K562 (cell line): ENCODE results near the gene RGS9BP. TPM values are rescaled to one million over a fixed set of nuclear protein-coding genes. Genes with fewer than 3 reads are reported as not detected.

Source experiments
- ATAC-seq: fragments of 200-7000 bp; cut with Tn5 transposase; 3 replicates; pipeline ENCODE4 v1.9.1; 2020; ENCODE audit warnings: moderate library complexity
- BruUV-seq: library from RNA; stranded (reverse); fragments of 400-500 nt; replicated peaks from 2 replicates; lab custom pipeline; 2021; lab: Mats Ljungman, UMichigan
- CTCF ChIA-PET: fragments of 300-600 bp; formaldehyde crosslinking; extraction: SDS; loops from one replicate; lab custom pipeline; 2021; ENCODE audit warnings: low intra/inter-chr PET ratio; lab: Yijun Ruan, JAX
- POLR2A ChIA-PET: fragments of 300-600, 350-650 bp; sonication (Branson Sonifier 250); formaldehyde crosslinking; extraction: SDS; loops from one replicate; lab custom pipeline; 2021; ENCODE audit warnings: antibody characterized with exemption, inconsistent platforms; lab: Yijun Ruan, JAX
- DNase-seq, 4 experiments: peaks; one replicate each; pipeline versions ENCODE4 v3.0.0 to v3.0.0-alpha.2; 2011 to 2018; ENCODE audit warnings: low spot score in 3 of 4, mixed read lengths in 3 of 4; ENCODE audit errors: extremely low read depth in 1 of 4
- FAIRE-seq: peaks from 2 replicates; lab custom pipeline; 2011; peaks lifted over from hg19 to GRCh38; lab: Jason Lieb, UNC
- H2AFZ ChIP-seq: 2 replicates; pipeline ENCODE4 v1.6.0; 2011; ENCODE audit warnings: low read depth, low read length, control low read depth, inconsistent platforms
- H3K27ac ChIP-seq: fragments of 200-600 bp; 3 replicates; pipeline ENCODE4 v1.8.0; 2011; ENCODE audit warnings: low read depth, mild to moderate bottlenecking, control low read depth, inconsistent platforms, low read length, moderate library complexity, mixed read lengths; ENCODE audit errors: extremely low read depth
- H3K27me3 ChIP-seq, 2 experiments: fragments of 300-600 bp in 1 of 2; 2 replicates in 1 of 2; 3 replicates in 1 of 2; pipeline versions ENCODE4 v1.6.0 to v1.8.0; 2011; ENCODE audit warnings: inconsistent platforms in 2 of 2, low read length in 2 of 2, mild to moderate bottlenecking in 1 of 2, mixed read lengths in 1 of 2, moderate library complexity in 1 of 2; ENCODE audit not compliant: control insufficient read depth in 2 of 2, insufficient read depth in 2 of 2
- H3K36me3 ChIP-seq: fragments of 300-600 bp; 3 replicates; pipeline ENCODE4 v1.8.0; 2011; ENCODE audit warnings: mild to moderate bottlenecking, low read length, inconsistent platforms; ENCODE audit not compliant: control insufficient read depth, insufficient read depth
- H3K4me1 ChIP-seq, 2 experiments: fragments of 200-600 bp in 1 of 2; replicated peaks in 1 of 2; 2 replicates in 1 of 2; 3 replicates in 1 of 2; pipeline versions ENCODE4 v1.5.1 to v1.8.0; 2011; ENCODE audit warnings: inconsistent platforms in 2 of 2, low read length in 2 of 2, mild to moderate bottlenecking in 1 of 2, mixed read lengths in 1 of 2, moderate library complexity in 1 of 2; ENCODE audit not compliant: control insufficient read depth in 2 of 2, insufficient read depth in 2 of 2
- H3K4me2 ChIP-seq: 2 replicates; pipeline ENCODE4 v1.6.1; 2011; ENCODE audit warnings: low read length, control low read depth, inconsistent platforms, mixed read lengths; ENCODE audit not compliant: insufficient read depth
- H3K4me3 ChIP-seq: fragments of 200-600 bp; sonication (generic), shearing (Covaris generic); 2 replicates; pipeline ENCODE4 v1.5.1; 2016; ENCODE audit warnings: control low read depth, inconsistent platforms
- H3K79me2 ChIP-seq: fragments of 200-600 bp; 3 replicates; pipeline ENCODE4 v1.8.0; 2011; ENCODE audit warnings: low read length, inconsistent platforms; ENCODE audit not compliant: control insufficient read depth, insufficient read depth
- H3K9ac ChIP-seq, 2 experiments: 2 replicates each; pipeline versions ENCODE4 v1.6.0 to v1.6.1; 2011; ENCODE audit warnings: low read depth in 2 of 2, low read length in 2 of 2, control low read depth in 1 of 2, inconsistent platforms in 1 of 2, mild to moderate bottlenecking in 1 of 2, mixed read lengths in 1 of 2; ENCODE audit not compliant: insufficient read depth in 1 of 2
- H3K9me1 ChIP-seq: one replicate; pipeline ENCODE4 v1.6.0; 2011; ENCODE audit warnings: inconsistent platforms, mild to moderate bottlenecking, low read length, moderate library complexity; ENCODE audit not compliant: control insufficient read depth, insufficient read depth
- H3K9me3 ChIP-seq: replicated peaks from 2 replicates; pipeline ENCODE4 v1.5.1; 2011; ENCODE audit warnings: low read depth, low read length, inconsistent platforms; ENCODE audit not compliant: control insufficient read depth, insufficient read depth
- H4K20me1 ChIP-seq: replicated peaks from 2 replicates; pipeline ENCODE4 v1.6.1; 2011; ENCODE audit warnings: low read length, inconsistent platforms, mixed read lengths; ENCODE audit not compliant: control insufficient read depth, insufficient read depth
- BHLHE40 ChIP-seq: IDR thresholded peaks from 2 replicates; pipeline ENCODE4 v1.6.1; 2011; ENCODE audit warnings: low read length, improper control_type of control experiment
- CEBPB ChIP-seq: fragments of 450-650 bp; IDR thresholded peaks from 2 replicates; pipeline ENCODE4 v1.6.1; 2016; ENCODE audit warnings: missing genetic modification characterization, missing compliant biosample characterization
- FOXO4 ChIP-seq: fragments of 450-650 bp; formaldehyde crosslinking; IDR thresholded peaks from 2 replicates; pipeline ENCODE4 v1.4.0; 2020; ENCODE audit warnings: mild to moderate bottlenecking, moderate library complexity
- IRF2 ChIP-seq: sonication (generic); formaldehyde crosslinking; IDR thresholded peaks from 2 replicates; pipeline ENCODE4 v1.8.1; 2022; ENCODE audit warnings: mild to moderate bottlenecking, missing genetic modification reagents
- OTX1 ChIP-seq: fragments of 450-650 bp; formaldehyde crosslinking; IDR thresholded peaks from 2 replicates; pipeline ENCODE4 v1.4.0; 2022; ENCODE audit warnings: mild to moderate bottlenecking
- PKNOX1 ChIP-seq: fragments of 450-650 bp; IDR thresholded peaks from 2 replicates; pipeline ENCODE4 v1.6.1; 2016
- ZFPM2 ChIP-seq: fragments of 250-450 bp; sonication (Bioruptor Pico); IDR thresholded peaks from 2 replicates; pipeline ENCODE4 v1.5.1; 2022; ENCODE audit warnings: mild to moderate bottlenecking
- ZNF41 ChIP-seq: fragments of 250-450 bp; sonication (Bioruptor Pico); conservative IDR thresholded peaks from 2 replicates; pipeline ENCODE4 v1.4.0; 2020; ENCODE audit warnings: mild to moderate bottlenecking
- ZNF431 ChIP-seq: sonication (generic); formaldehyde crosslinking; IDR thresholded peaks from 2 replicates; pipeline ENCODE4 v1.8.0; 2022; ENCODE audit warnings: mild to moderate bottlenecking, missing genetic modification reagents
- ZNF639 ChIP-seq, 2 experiments: fragments of 200-800 bp in 1 of 2; sonication (Bioruptor generic) in 1 of 2; sonication (generic) in 1 of 2; formaldehyde crosslinking in 1 of 2; IDR thresholded peaks in 1 of 2; conservative IDR thresholded peaks in 1 of 2; 2 replicates each; pipeline versions ENCODE4 v1.5.0 to v1.6.1; 2016 to 2020; ENCODE audit warnings: missing compliant biosample characterization in 1 of 2, missing genetic modification characterization in 1 of 2, missing genetic modification reagents in 1 of 2
- ZNF740 ChIP-seq, 3 experiments: fragments of 200-800 bp in 1 of 3; sonication (Bioruptor generic) in 1 of 3; sonication (generic) in 1 of 3; formaldehyde crosslinking in 1 of 3; IDR thresholded peaks; 2 replicates each; pipeline versions ENCODE4 v1.6.1 to v1.8.0; 2016 to 2022; ENCODE audit warnings: mild to moderate bottlenecking in 2 of 3, missing compliant biosample characterization in 2 of 3, missing genetic modification characterization in 2 of 3, missing genetic modification reagents in 1 of 3
- ZSCAN32 ChIP-seq: fragments of 450-650 bp; formaldehyde crosslinking; IDR thresholded peaks from 2 replicates; pipeline ENCODE4 v1.4.0; 2020; ENCODE audit warnings: mild to moderate bottlenecking, moderate library complexity
- WGBS: fragments of 100-300 bp; shearing (Covaris generic); methylation state at CpG from one replicate; pipeline ENCODE4 v1.1.6; 2016; ENCODE audit warnings: low coverage, mixed read lengths; ENCODE audit not compliant: insufficient coverage; ENCODE audit errors: missing lambda C conversion rate; 5-methylcytosine and 5-hydroxymethylcytosine counted together
- in situ Hi-C: fragments of 300-500 bp; cut with MboI; formaldehyde crosslinking; loops from 4 replicates; pipeline ENCODE4 v1.15.0; 2018; ENCODE audit warnings: inconsistent platforms, mixed read lengths
- intact Hi-C: fragments of 100-400 bp; cut with micrococcal nuclease; formaldehyde crosslinking; loops from 2 replicates; pipeline ENCODE4 v1.14.2; 2022
- polyA plus RNA-seq, 8 experiments: library from polyadenylated mRNA; depleted of rRNA in 4 of 8; stranded (reverse) in 5 of 8; unstranded in 3 of 8; fragments of >200 nt; fragmentation: Nextera tagmentation in 2 of 8; fragmentation: Illumina TruSeq in 1 of 8; extraction: Ambion mirVana in 2 of 8; extraction: Trizol in 1 of 8; gene quantifications; 2 replicates each; pipeline versions ENCODE4 v1.2.1 to v1.2.3, GENCODE V29; 2011 to 2014; ENCODE audit warnings: inconsistent platforms in 1 of 8, missing spikeins in 1 of 8
- total RNA-seq, 7 experiments: library from RNA; depleted of rRNA in 6 of 7; stranded (reverse); fragments of >200 nt in 6 of 7; fragmentation: Illumina TruSeq in 2 of 7; extraction: Trizol in 2 of 7; gene quantifications; 2 replicates each; pipeline versions ENCODE4 v1.2.1 to v1.2.3, GENCODE V29; 2011 to 2021; ENCODE audit warnings: low replicate concordance in 1 of 7

Gene RGS9BP
- total and polyA plus RNA-seq, 9 of the 15 experiments (the other 6 are each of a cell fraction or from before 2014, with no cell fraction given), result 0.03 to 1.3 (median 0.49) TPM

GRCh38 chr19:32647361-32647760 lies 28.3 kb upstream of the RGS9BP start:
- no peak overlapping the region for H2AFZ ChIP-seq
- no peak overlapping the region for H3K27ac ChIP-seq
- DNase-seq (no peak), FAIRE-seq (no peak), ATAC-seq (no peak)
- peaks cover 81% of the 10 kb centered on the region; the same call in 2 of the 3 replicates for H3K36me3 ChIP-seq
- ChIA-PET CTCF (no interaction called here), POLR2A (no interaction called here)
- intact Hi-C loops, result no loop called here
- 93% methylated on average over 8 of the region's 8 CpGs for WGBS
- peaks cover 5% of the 10 kb centered on the region; the same call in 1 of the 3 replicates for H3K79me2 ChIP-seq
- no peak overlapping the region for H3K4me2 ChIP-seq
- no peak overlapping the region for H3K9ac ChIP-seq
- no peaks in the 10 kb centered on the region for H3K9me1 ChIP-seq
- H4K20me1 ChIP-seq, result 0 out of 2 replicates have a peak, but pooled peaks cover 4% of the 10 kb centered on the region
- in situ Hi-C loops, result no loop called here
- H3K27me3 ChIP-seq, result no peaks in the 10 kb centered on the region
- H3K9me3 ChIP-seq, result no peaks in the 10 kb centered on the region
- no peak overlapping the region for H3K4me3 ChIP-seq
- no peaks in the 10 kb centered on the region for H3K4me1 ChIP-seq
- BruUV-seq, result no TSS peak
- no peak for TF ChIP-seq PKNOX1
- TF ChIP-seq ZNF431 (CRISPR knock-in tag), result no peak
- TF ChIP-seq CEBPB (tag), result no peak
- TF ChIP-seq BHLHE40, result no peak
- no peak for TF ChIP-seq ZNF740 (CRISPR knock-in tag; IDR thresholded peaks at IDR 0.05)
- TF ChIP-seq ZNF740 (tag; IDR thresholded peaks at IDR 0.05), result no peak
- TF ChIP-seq ZSCAN32 (CRISPR knock-in tag), result no peak
- TF ChIP-seq FOXO4 (CRISPR knock-in tag), result no peak
- TF ChIP-seq ZFPM2, result no peak
- TF ChIP-seq IRF2, result no peak
- TF ChIP-seq ZNF639 (CRISPR knock-in tag; conservative IDR thresholded peaks at IDR 0.05 in 1 of 2, IDR thresholded peaks at IDR 0.05 in 1 of 2), result no peak
- no peak for TF ChIP-seq ZNF41 (CRISPR knock-in tag)
- TF ChIP-seq OTX1 (CRISPR knock-in tag), result no peak
